Astrocyte of the spinal cord (primary cell): ENCODE measurements around the gene CAPN7.

Experiments
- DNase-seq: peaks from one replicate; pipeline ENCODE4 v3.0.0; 2011; ENCODE audit warnings: low read depth, low spot score
- H3K4me3 ChIP-seq: 2 replicates; pipeline ENCODE4 v1.5.1; 2011; ENCODE audit warnings: low read depth, mild to moderate bottlenecking, low read length, moderate library complexity
- in situ Hi-C: cut with HindIII; loops from 2 replicates; pipeline ENCODE4 v1.10.0; 2017; ENCODE audit warnings: low sequenced_read_pairs
- TF ChIP-seq, protein P1 (sequence below): IDR thresholded peaks from 2 replicates; pipeline ENCODE4 v1.5.1; 2012; ENCODE audit warnings: low read depth, mild to moderate bottlenecking, low read length, inconsistent platforms

CAPN7 gene

DNA sequence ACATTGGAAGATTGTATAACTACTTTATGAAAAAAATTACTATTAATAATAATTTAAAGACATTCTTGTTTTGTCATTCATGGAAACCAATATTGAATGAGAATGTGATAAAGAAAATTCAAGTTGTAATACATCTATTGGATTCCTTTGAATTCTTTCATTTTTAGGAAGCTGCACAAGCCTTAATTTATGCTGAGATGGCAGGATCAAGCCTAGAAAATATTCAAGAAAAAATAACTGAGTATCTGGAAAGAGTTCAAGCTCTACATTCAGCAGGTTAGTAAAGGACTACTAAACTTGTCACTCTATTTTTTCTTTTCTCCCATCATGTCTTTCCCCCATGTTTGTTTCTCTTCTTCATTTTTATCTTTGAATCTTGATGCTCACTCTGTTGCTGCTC lies 5.9 kb downstream of the CAPN7 start:
- TF ChIP-seq, protein P1, sequence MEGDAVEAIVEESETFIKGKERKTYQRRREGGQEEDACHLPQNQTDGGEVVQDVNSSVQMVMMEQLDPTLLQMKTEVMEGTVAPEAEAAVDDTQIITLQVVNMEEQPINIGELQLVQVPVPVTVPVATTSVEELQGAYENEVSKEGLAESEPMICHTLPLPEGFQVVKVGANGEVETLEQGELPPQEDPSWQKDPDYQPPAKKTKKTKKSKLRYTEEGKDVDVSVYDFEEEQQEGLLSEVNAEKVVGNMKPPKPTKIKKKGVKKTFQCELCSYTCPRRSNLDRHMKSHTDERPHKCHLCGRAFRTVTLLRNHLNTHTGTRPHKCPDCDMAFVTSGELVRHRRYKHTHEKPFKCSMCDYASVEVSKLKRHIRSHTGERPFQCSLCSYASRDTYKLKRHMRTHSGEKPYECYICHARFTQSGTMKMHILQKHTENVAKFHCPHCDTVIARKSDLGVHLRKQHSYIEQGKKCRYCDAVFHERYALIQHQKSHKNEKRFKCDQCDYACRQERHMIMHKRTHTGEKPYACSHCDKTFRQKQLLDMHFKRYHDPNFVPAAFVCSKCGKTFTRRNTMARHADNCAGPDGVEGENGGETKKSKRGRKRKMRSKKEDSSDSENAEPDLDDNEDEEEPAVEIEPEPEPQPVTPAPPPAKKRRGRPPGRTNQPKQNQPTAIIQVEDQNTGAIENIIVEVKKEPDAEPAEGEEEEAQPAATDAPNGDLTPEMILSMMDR: no peak
- no peak for DNase-seq
- in situ Hi-C loops: no loop called here
- H3K4me3 ChIP-seq: no peak overlapping the region

DNA sequence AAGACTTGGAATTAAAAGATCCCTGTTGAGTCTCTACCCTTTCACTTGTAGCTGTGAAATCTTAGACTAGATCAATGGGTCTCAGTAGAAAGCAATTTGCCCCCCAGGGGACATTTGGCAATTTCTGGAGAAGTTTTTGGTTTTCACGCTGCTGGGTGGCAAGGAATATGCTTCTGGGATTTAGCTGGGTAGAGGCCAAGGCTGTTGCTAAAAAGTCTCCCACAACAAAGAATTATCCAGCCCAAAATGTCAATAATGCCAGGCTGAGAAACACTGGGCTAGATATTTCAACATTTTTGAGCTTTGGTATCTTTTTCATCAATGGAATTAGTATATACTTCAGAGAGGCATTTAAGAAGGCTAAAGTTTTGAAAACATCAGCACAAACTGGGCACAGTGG lies 8.7 kb downstream of the CAPN7 start:
- in situ Hi-C loops: no loop called here
- TF ChIP-seq, protein P1: no peak
- no peak overlapping the region for H3K4me3 ChIP-seq
- DNase-seq: no peak

DNA sequence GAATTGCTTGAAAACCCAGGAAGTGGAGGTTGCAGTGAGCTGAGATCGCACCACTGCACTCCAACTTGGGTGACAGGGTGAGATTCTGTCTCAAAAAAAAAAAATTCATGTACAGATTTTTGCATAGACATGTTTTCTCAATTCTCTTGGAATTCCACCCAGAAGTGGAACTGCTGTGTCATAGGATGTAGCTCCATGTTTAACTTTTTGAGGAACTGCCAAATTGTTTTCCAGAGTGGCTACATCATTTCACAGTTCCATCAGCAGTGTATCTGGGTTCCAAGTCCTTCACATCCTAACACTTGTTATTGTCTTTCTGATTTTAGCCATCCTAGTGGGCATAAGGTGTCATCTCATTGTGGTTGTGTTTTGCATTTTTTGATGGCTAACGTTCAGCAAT lies 9.9 kb downstream of the CAPN7 start:
- no peak for DNase-seq
- in situ Hi-C loops: no loop called here
- H3K4me3 ChIP-seq: no peak overlapping the region
- TF ChIP-seq, protein P1: no peak

DNA sequence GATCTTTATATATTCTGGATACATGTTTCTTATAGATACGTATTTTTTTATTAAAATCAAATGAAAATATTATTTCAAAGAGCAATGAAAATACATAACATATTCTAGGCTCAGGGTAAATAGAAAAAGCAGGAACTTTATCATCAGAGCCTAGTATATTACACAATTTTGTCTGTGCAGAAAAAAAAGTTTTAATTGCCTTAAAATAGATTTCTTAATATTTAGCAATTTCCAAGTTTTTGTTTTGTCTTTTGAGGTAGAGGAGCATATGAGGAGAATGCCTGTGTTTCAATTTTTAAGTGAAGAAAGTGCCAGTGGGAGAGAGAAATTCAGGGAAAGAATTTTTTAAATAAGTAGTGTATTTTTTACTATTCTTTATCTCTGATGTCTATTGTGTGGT lies 10.5 kb downstream of the CAPN7 start:
- no peak for DNase-seq
- TF ChIP-seq, protein P1: no peak
- in situ Hi-C loops: no loop called here
- H3K4me3 ChIP-seq: no peak overlapping the region

DNA sequence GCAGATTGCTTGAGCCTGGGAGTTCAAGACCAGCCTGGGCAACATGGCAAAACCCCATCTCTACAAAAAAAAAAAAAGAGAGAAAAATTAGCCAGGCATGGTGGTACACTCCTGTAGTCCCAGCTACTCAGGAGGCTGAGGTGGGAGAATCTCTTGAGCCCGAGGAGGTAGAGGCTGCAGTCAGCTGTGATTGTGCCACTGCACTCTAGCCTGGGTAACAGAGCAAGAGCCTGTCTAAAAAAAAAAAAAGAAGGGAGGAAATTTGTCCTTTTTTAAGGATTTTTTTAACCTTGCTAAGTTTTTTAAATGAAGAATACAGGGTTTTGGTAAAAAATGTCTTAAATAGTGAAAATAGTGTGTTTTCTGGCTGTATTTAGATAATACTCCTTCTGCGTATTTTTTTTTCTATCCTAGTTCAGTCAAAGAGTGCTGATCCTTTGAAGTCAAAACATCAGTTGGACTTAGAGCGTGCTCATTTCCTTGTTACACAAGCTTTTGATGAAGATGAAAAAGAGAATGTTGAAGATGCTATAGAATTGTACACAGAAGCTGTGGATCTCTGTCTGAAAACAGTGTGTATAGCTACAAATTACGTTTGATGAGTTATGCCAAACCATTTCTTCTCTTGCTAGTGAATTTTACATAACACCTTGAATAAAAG lies 11.1 kb downstream of the CAPN7 start:
- no peak overlapping the region for H3K4me3 ChIP-seq
- in situ Hi-C loops: no loop called here
- TF ChIP-seq, protein P1: no peak
- no peak for DNase-seq

DNA sequence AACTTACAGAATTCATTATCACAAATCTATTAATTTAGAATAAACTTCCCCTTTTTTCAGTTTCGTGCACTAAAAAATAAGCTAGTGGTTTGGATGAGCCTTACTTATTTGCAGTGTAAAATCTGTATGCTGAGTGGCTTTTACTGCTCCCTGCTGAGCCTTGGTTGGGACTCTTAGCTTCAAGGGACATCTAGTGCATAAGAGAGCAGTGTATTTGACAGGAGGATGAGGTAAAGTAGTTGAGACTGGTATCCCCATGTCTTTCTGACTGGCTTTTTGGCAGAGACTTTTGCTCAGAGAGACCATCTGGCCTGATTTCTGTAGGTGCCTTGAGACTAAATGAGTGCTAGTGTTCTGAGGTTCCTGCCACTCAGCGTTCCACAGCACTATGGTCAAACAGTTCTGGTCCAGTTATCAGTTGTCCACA lies 11.8 kb downstream of the CAPN7 start:
- DNase-seq: no peak
- no peak overlapping the region for H3K4me3 ChIP-seq
- in situ Hi-C loops: no loop called here
- TF ChIP-seq, protein P1: no peak

DNA sequence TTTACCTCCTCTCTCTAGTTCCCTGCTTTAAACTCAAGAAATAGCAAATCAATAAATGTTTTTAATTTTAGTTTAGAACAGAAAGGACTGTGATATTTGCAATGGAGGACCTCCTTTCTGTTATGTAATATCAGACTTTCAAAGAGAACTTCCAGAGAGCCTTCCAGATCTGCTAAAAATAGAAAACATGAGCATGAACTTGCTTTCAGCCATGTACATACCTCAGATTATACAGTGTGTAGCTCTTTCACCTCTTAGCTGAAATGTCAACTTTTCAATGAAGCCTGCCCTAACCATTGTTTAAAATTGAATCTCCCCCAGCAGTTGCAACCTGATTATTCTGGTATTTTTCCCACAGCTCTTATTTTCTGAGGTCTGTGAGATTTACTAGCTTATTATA lies 12.6 kb downstream of the CAPN7 start:
- DNase-seq: no peak
- H3K4me3 ChIP-seq: no peak overlapping the region
- in situ Hi-C loops: no loop called here
- TF ChIP-seq, protein P1: no peak
